Kidney capillary endothelial cell (primary cell): ENCODE data around the gene STK11.
A peak's percentile ranks its signal among the peaks of the same experiment; 100 is the strongest.

Source experiments
- DNase-seq: peaks from one replicate; pipeline ENCODE4 v3.0.0-alpha.2; 2018; ENCODE audit warnings: low spot score

STK11 gene

DNA sequence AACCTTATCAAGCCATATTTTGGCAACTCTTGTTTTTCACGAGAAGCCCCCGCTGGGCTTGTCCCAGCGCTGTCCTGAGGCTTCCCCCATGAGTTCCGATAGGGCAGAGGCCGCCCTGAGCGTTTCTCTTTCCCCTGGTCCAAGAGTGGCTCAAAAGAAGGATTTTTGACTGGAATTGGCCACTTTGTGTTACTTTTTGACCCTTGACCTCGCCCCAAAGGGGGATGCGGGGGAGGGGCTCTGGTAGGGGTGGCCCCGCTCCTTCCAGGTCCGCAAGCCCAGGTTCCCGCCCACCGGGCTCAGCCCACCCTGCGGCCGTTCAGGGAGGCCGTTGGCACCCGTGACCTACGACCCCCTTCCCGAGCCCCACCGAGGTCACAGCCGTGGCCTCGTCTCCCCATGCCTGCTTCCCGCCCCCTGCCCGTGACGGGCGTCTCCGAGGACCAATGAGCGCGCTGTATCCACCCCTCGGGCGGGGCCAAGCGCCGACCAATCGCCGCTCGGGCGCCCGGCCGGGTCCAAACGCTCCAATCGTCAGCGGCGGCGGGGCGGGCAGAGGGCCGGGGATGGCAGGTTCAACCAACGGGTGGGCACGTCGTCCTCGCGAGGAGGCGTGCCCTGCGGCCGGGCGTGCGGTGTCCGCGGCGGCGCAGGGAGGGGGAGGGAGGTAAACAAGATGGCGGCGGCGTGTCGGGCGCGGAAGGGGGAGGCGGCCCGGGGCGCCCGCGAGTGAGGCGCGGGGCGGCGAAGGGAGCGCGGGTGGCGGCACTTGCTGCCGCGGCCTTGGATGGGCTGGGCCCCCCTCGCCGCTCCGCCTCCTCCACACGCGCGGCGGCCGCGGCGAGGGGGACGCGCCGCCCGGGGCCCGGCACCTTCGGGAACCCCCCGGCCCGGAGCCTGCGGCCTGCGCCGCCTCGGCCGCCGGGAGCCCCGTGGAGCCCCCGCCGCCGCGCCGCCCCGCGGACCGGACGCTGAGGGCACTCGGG lies at the start of gene STK11:
Gene STK11, plus strand, starts transcription at position 665 of the 986 bp plus-strand sequence. CDS start 1,136 bp downstream, outside the sequence.
- peak; percentile 93 for DNase-seq

- DNase-seq: no peak
Measured at GRCh38 chr19:1156305-1156801, 49.2 kb upstream of the STK11 start.

- no peak for DNase-seq
Measured at GRCh38 chr19:1156830-1157615, 48.6 kb upstream of the STK11 start.

DNA sequence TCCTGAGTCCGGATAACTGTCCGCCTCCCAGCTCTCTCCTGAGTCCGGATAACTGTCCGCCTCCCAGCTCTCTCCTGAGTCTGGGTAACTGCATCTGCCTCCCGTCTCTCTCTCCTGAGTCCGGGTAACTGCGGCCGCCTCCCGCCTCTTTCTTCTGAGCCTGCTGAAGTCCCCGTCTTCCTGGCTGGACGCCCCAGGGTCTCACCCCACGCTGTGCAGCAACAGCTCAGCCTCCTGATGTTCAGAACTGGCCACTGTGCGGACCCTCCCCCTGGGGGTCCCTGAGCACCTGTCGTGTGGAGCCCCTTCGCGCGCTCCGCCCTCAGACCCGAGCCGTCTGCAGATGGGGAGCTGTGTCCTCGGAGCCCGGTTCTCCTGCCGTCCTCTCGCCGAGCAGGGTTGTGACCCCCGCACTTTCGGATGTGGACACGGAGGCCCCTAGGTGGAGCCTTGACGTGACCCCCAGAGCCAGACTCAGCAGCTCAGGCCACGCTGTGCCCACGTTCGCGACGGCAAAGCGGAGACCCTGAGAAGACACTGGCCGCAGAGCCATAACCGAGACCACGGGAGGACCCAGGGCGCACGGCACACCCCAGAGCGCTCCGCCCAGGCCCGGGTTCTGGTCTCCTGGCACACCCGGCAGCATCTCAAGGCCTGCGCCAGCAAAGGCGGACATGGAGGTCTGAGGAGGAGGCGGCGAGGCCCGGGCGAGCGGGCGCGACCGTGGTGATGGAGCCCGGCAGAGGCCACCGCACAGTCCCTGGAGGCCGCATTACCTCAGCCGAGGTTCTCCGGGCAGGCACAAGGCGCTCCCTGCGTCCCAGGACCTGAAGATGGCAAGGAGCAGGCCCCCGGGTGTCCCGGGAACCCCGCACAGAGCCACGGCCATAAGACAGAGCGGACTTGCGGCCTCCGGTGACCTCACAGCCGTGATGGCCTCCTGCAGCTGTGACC lies 47.4 kb upstream of the STK11 start:
- DNase-seq: no peak

DNA sequence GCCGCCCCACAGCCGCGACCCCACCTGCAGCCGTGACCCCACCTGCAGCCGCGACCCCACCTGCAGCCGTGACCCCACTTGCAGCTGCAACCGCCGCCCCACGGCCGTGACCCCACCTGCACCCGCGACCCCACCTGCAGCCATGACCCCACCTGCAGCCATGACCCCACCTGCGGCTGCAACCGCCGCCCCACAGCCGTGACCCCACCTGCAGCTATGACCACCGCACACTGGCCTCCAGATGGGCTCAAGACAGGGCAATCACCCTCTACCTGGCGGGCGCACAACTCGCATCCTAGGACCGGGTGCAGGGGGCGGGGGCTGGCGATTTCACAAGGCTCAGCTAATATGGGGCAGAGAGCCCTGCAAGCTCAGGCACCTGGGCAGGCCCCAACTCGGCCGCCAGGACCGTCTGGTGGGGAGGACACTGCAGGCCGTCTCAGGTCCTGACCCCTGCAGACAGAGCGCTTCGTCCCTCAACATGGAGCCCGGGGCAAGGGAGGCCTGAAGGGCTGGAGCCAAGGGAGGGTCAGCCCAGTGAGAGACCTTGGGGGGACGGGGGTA lies 46.6 kb upstream of the STK11 start:
- no peak for DNase-seq

DNA sequence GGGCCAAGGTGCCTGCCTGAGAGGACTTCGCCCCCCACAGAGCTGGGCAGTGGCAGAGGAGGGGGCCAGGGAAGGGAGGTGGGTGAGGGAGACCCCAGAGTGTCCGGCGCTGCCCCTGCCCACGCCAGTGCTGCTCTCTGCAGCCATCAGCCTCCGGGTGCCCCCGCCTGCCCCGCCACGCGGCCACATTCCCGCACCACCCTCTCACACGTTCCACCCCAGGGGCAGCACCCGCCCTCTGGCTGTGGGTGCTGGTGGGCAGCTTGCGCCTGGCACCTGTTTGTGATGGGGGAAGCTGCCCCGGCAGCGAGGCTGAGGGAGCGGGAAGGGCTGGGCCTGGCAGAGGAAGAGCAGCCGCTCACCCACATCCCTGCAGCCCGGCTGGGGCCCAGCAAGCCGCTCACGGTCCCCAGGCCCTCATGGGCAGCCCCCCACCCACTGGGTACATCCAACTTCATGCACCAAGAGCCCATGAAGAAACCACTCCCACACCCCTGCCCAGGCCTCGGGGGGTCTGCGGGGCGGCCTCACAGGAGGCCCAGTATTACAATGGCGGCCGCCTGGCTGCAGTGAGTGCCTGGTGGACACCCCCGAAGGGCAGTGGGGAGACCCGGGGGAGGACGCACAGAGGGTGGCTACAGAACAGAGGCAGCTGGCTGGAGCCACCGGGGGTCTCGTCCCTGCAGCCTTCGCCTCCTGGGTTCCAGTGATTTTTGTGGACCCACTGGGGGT lies 45.5 kb upstream of the STK11 start:
- DNase-seq: no peak

DNA sequence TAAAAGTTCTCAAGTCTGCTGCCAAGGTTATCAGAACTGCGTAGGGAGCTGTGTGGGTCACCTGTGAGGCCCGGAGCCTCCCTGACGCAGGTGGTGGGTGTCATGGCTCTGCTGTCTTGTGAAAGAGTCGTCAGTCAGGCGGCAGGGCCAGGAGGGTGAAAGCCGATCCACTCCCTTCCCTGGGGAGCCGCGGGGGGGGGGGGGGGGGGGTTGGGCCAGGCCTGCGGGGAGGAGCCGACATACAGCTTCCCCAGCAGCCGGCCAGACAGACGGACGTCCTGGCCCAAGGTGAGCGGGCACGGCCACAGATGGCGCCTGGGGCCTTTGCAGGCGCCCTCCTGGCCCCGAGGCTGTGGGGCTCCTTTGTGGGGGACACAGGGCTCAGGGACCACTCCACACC lies 43.9 kb upstream of the STK11 start:
- no peak for DNase-seq

GRCh38 chr19:1162404-1163282 lies 42.9 kb upstream of the STK11 start:
- DNase-seq: no peak

GRCh38 chr19:1163283-1163933 lies 42.2 kb upstream of the STK11 start:
- DNase-seq: no peak

DNA sequence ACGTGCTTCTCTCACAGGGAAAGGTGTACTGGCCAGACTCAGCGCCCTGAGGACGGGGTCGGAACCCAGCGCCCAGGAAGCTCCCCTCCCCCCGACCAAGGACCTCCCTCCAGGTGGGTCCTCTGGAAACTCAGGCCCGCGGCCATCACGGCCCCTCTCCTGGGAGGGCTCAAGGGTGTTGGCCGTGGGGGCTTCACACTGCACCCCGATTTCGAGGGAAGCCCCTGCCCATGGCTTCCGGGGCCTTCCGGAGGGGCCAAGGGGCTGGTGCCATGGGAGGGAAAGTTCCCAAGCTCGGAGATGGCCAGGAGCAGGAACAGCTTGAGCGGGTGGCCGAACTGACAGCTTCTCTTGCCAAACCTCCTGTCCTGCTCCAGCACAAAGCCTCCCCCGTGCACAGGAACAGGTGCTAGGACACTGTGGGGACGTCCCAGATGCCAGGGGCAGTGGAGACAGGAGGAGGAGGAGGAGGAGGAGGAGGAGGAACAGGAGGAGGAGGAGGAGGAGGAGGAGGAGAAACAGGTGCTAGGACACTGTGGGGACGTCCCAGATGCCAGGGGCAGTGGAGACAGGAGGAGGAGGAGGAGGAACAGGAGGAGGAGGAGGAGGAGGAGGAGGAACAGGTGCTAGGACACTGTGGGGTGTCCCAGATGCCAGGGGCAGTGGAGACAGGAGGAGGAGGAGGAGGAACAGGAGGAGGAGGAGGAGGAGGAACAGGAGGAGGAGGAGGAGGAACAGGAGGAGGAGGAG lies 41.5 kb upstream of the STK11 start:
- DNase-seq: no peak

- no peak for DNase-seq
Measured at GRCh38 chr19:1164684-1165531, 40.7 kb upstream of the STK11 start.

DNA sequence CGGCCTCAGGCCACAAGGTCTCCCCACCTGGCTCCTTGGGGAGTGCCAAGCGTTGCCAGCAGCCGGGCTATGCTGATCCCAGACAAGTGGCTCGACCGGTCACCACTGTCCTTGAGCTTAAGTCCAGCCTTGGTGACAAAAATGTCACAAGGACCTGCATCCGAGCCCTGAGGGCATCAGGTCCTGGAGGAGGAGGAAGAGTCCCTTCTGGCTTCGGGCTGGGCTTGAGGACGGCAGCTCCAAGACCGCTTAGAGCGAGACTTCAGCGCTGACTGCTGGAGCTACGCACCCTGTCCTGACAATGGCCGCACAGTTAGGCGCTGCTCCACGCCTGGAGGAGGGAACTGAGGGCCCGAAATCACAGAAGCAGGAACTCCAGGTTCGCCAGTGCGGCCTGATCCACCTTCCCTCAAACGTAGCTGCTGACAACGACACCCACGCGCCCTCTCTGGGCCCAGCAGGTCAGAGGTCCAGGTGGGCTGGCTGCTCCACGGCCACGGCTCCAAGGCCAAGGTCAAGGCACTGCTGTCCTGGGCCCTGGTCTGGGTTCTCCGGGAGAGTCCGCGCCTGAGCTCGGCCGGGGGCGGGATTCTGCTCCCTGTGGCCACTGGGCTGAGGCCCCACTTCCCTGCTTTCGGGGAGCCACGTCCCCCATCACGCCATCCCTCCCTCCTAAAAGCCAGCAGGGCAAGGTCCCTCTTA lies 38.6 kb upstream of the STK11 start:
- DNase-seq: no peak

DNA sequence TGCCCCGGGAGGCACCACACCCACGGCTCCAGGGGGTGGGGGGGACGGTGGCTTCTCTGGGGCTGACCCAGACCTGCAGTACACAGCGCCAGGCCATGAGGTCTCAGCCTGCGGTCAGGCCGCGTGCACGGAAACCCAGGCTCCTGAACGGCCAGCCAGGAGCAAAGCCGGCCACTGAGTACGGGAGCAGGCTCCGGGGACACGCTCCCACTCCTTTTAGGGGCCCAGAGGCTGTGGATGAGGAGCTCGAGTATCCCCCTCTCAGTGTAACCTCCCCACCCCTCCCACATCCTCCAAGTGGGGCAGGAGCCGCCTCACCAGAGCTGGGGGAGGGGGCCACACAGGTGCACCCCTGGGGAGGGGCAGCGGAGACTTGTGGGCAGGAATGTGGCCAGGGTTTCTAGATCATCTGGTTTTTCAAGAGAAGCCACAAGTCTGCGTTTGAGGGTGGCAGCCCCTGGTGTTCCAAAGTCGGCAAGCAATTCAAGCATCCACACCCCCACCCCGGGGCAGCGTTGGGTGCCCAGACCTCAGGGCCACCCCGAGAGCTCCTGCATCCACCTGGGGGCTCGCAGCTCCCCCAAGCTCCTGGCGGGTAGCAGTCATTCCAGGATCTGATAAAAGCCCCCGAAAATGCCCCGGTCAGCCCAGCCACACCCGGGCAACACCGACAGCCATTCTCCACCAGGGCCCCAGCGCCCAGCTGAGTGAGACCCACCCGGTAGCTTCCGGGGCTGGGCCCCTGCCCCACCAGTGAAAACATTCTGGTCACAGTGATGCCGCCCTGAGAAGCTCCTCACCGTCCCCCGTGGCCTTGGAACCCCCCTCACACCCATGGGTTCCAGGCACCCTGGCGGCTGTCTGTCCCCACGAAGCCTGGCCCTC lies 37.6 kb upstream of the STK11 start:
- DNase-seq: no peak

GRCh38 chr19:1168572-1169410 lies 36.8 kb upstream of the STK11 start:
- DNase-seq: peak; percentile 67

DNA sequence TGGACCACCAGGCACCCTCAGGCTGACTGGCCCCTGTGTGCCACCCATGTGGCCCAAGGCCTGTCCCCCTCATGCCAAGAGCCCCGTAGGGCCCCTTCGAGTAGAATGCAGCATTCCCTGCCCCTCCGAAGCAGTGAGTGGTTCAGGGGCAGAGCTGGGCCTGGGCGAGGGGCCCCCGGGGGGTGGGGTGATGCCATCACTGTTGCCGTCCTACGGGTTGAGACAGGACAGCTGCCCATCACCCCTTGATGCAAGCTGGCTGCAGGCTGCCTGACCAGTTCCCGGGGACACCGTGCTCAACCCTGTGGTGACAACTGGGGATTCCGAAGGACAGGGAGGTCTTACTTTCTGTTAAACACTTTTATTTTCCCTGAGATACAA lies 36.2 kb upstream of the STK11 start:
- no peak for DNase-seq
